HepG2 (cell line): ENCODE results near the gene UAP1L1. TPM values are rescaled to one million over a fixed set of nuclear protein-coding genes. Genes with fewer than 3 reads are reported as not detected.

ENCODE experiments used
- CCAR2 ChIP-seq: fragments of 200-400 bp; formaldehyde crosslinking; optimal IDR thresholded peaks from 2 replicates; pipeline ENCODE3; 2018; ENCODE audit warnings: low read depth, mild to moderate bottlenecking, low read length, moderate library complexity
- FOXO1 ChIP-seq: sonication (generic); formaldehyde crosslinking; IDR thresholded peaks from 2 replicates; pipeline ENCODE4 v1.4.0; 2020; ENCODE audit warnings: missing genetic modification reagents
- GATA4 ChIP-seq: sonication (generic); IDR thresholded peaks from 2 replicates; pipeline ENCODE4 v1.6.1; 2016; ENCODE audit warnings: antibody characterized with exemption, low read depth, borderline replicate concordance
- GFI1 ChIP-seq: sonication (generic); formaldehyde crosslinking; IDR thresholded peaks from 2 replicates; pipeline ENCODE4 v1.5.0; 2020; ENCODE audit warnings: missing genetic modification reagents, mild to moderate bottlenecking, borderline replicate concordance
- KDM2A ChIP-seq: sonication (generic); formaldehyde crosslinking; IDR thresholded peaks from 2 replicates; pipeline ENCODE4 v1.4.0; 2020; ENCODE audit warnings: low read depth, missing genetic modification reagents, borderline replicate concordance
- KLF6 ChIP-seq: IDR thresholded peaks from 2 replicates; pipeline ENCODE4 v1.8.0; 2016; ENCODE audit warnings: missing biosample characterization, missing genetic modification reagents
- KMT2B ChIP-seq: IDR thresholded peaks from 2 replicates; pipeline ENCODE4 v1.6.1; 2016; ENCODE audit warnings: missing genetic modification reagents, missing compliant biosample characterization
- MXD3 ChIP-seq: IDR thresholded peaks from 2 replicates; pipeline ENCODE4 v1.6.1; 2016; ENCODE audit warnings: mild to moderate bottlenecking, missing biosample characterization, missing genetic modification reagents
- NFIB ChIP-seq: sonication (generic); formaldehyde crosslinking; IDR thresholded peaks from 2 replicates; pipeline ENCODE4 v1.9.0; 2021; ENCODE audit warnings: missing genetic modification reagents, mild to moderate bottlenecking, borderline replicate concordance
- NFYC ChIP-seq: IDR thresholded peaks from 2 replicates; pipeline ENCODE4 v1.6.1; 2016; ENCODE audit warnings: missing genetic modification reagents, missing compliant biosample characterization
- SRSF4 ChIP-seq: fragments of 200-400 bp; formaldehyde crosslinking; IDR thresholded peaks from one replicate; pipeline ENCODE4 v1.6.1; 2018; ENCODE audit warnings: mild to moderate bottlenecking, low read depth, low read length, moderate library complexity; ENCODE audit not compliant: poor library complexity, severe bottlenecking
- YY1 ChIP-seq: IDR thresholded peaks from 2 replicates; pipeline ENCODE4 v1.6.1; 2011; ENCODE audit warnings: low read length, low read depth, moderate library complexity, mild to moderate bottlenecking; ENCODE audit not compliant: insufficient read depth, insufficient replicate concordance
- ZFP36 ChIP-seq: fragments of 150-350 bp; IDR thresholded peaks from 2 replicates; pipeline ENCODE4 v1.6.1; 2018; ENCODE audit warnings: borderline replicate concordance, low read length, low read depth; ENCODE audit not compliant: partially characterized antibody
- ZFP36L1 ChIP-seq: sonication (generic); formaldehyde crosslinking; IDR thresholded peaks from 2 replicates; pipeline ENCODE4 v1.8.0; 2022; ENCODE audit warnings: mild to moderate bottlenecking, missing genetic modification reagents, moderate library complexity
- ZFP36L2 ChIP-seq: sonication (generic); formaldehyde crosslinking; IDR thresholded peaks from 2 replicates; pipeline ENCODE4 v1.4.0; 2020; ENCODE audit warnings: missing genetic modification reagents
- ZNF205 ChIP-seq: IDR thresholded peaks from 2 replicates; pipeline ENCODE4 v1.6.1; 2018; ENCODE audit warnings: missing biosample characterization, missing genetic modification reagents
- ZNF292 ChIP-seq: sonication (generic); formaldehyde crosslinking; IDR thresholded peaks from 2 replicates; pipeline ENCODE4 v1.8.1; 2022; ENCODE audit warnings: mild to moderate bottlenecking, low read depth, missing genetic modification reagents, borderline replicate concordance
- ZNF343 ChIP-seq: sonication (generic); formaldehyde crosslinking; IDR thresholded peaks from 2 replicates; pipeline ENCODE4 v1.4.0; 2020; ENCODE audit warnings: mild to moderate bottlenecking, missing genetic modification reagents
- ZNF367 ChIP-seq: sonication (generic); formaldehyde crosslinking; IDR thresholded peaks from 2 replicates; pipeline ENCODE4 v1.4.0; 2020; ENCODE audit warnings: missing genetic modification reagents, borderline replicate concordance
- ZNF496 ChIP-seq: sonication (generic); formaldehyde crosslinking; IDR thresholded peaks from 2 replicates; pipeline ENCODE4 v1.8.1; 2023; ENCODE audit warnings: mild to moderate bottlenecking, moderate library complexity, missing genetic modification reagents; ENCODE audit not compliant: insufficient replicate concordance
- ZNF503 ChIP-seq: sonication (generic); formaldehyde crosslinking; IDR thresholded peaks from 2 replicates; pipeline ENCODE4 v1.4.0; 2020; ENCODE audit warnings: missing genetic modification reagents
- ZNF513 ChIP-seq: sonication (generic); formaldehyde crosslinking; conservative IDR thresholded peaks from 2 replicates; pipeline ENCODE4 v1.5.0; 2020; ENCODE audit warnings: missing genetic modification reagents
- ZNF660 ChIP-seq: sonication (generic); formaldehyde crosslinking; IDR thresholded peaks from 2 replicates; pipeline ENCODE4 v1.5.1; 2020; ENCODE audit warnings: mild to moderate bottlenecking, low read depth, missing genetic modification reagents, borderline replicate concordance
- ZNF772 ChIP-seq: sonication (generic); formaldehyde crosslinking; IDR thresholded peaks from 2 replicates; pipeline ENCODE4 v1.5.0; 2020; ENCODE audit warnings: mild to moderate bottlenecking, missing genetic modification reagents
- polyA plus RNA-seq, 8 experiments: library from polyadenylated mRNA; depleted of rRNA in 3 of 8; stranded (reverse) in 7 of 8; unstranded in 1 of 8; fragments of >200 nt; fragmentation: Illumina TruSeq in 4 of 8; extraction: Trizol in 4 of 8; gene quantifications; 2 replicates each; pipeline versions ENCODE4 v1.2.1 to v1.2.3, GENCODE V29; 2011 to 2016; ENCODE audit warnings: low read depth in 4 of 8, missing spikeins in 1 of 8, mixed read lengths in 1 of 8; ENCODE audit not compliant: insufficient read depth in 1 of 8
- total RNA-seq, 5 experiments: library from RNA; depleted of rRNA; stranded (reverse); fragments of >200 nt; fragmentation: Illumina TruSeq; extraction: Trizol; gene quantifications; 2 replicates each; pipeline ENCODE4 v1.2.3, GENCODE V29; 2016; ENCODE audit warnings: low read depth in 1 of 5

UAP1L1 gene
- total and polyA plus RNA-seq, 2 of the 13 experiments (the other 11 are each of a cell fraction or from before 2014, with no cell fraction given): 5.4 to 6.4 TPM

GRCh38 chr9:137129456-137130175 is 52.3 kb downstream of the UAP1L1 start (continued):
- TF ChIP-seq MXD3 (peak; percentile 33; the same call in 1 of the 2 replicates), ZNF513 (CRISPR knock-in tag) (no peak), KLF6 (CRISPR knock-in tag) (no peak), ZNF292 (CRISPR knock-in tag) (no peak), ZNF367 (CRISPR knock-in tag) (no peak; the same call in 1 of the 2 replicates), CCAR2 (no peak), SRSF4 (no peak), ZNF496 (CRISPR knock-in tag) (no peak), FOXO1 (CRISPR knock-in tag) (no peak), ZNF205 (CRISPR knock-in tag) (no peak), NFIB (CRISPR knock-in tag) (no peak), KMT2B (peak; percentile 49; the same call in 1 of the 2 replicates), GATA4 (0 out of 2 replicates have a peak, but pooled peaks have one; percentile 46), ZFP36L2 (CRISPR knock-in tag) (no peak), ZFP36 (no peak), ZNF503 (no peak; the same call in 1 of the 2 replicates), YY1 (peak; percentile 93), KDM2A (CRISPR knock-in tag) (peak; percentile 80), ZNF772 (CRISPR knock-in tag) (peak; percentile 46; the same call in 1 of the 2 replicates), GFI1 (CRISPR knock-in tag) (no peak; the same call in 1 of the 2 replicates), ZNF660 (0 out of 2 replicates have a peak, but pooled peaks have one; percentile 13), ZFP36L1 (CRISPR knock-in tag) (no peak), NFYC (peak; percentile 43), ZNF343 (0 out of 2 replicates have a peak, but pooled peaks have one; percentile 17)
